NCI-H526 treated with DMSO at 0.1 percent for 48 hours (cell line): Measurements from ENCODE around the gene CEND1.
A peak's percentile ranks its signal among the peaks of the same experiment; 100 is the strongest.

Source experiments
- DNase-seq: peaks from one replicate; lab custom pipeline; 2025; lab: John Stamatoyannopoulos, UW

The CEND1 gene

DNA sequence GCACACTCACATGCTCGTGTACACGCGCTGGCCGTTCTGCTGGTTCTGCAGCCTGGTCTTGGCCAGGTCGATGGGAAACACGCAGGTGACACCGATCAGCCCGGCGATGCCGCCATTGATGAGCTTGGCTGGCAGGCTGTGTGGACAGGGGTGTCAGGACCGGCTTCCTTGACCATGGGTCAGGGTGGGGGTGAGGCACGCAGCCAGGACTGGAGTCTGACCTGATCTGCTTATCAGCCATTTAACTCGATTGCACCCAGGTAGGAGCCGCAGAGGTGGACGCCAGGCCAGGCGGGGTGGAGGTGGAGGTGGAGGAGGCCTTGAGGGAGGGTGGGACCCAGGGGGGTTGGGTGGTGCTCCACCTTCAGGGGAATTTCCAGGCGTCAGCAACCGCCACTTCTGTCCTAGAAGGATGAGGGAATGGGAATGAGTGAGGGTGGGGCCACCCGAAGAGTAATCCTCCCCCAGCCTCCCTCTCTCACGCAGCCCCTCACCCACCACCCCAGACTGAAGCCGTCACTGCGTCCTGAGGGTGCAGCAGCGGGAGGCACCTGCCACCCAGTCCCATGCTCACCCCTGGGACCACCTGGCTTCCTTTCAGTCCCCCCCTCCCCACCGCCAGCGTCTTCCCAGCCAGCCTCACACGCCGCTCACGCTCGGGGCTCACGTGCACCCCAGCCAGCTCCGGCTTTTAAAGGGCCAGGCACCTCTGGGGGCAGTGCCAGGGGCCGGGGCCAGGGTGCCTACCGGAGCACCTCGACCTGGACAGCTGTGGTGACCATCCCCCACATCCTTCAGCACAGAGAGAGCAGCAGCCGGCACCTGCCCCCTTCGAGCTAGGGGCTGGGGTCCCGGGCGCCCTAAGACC is 5.1 kb upstream of the CEND1 start:
- peak; percentile 35 for DNase-seq

DNA sequence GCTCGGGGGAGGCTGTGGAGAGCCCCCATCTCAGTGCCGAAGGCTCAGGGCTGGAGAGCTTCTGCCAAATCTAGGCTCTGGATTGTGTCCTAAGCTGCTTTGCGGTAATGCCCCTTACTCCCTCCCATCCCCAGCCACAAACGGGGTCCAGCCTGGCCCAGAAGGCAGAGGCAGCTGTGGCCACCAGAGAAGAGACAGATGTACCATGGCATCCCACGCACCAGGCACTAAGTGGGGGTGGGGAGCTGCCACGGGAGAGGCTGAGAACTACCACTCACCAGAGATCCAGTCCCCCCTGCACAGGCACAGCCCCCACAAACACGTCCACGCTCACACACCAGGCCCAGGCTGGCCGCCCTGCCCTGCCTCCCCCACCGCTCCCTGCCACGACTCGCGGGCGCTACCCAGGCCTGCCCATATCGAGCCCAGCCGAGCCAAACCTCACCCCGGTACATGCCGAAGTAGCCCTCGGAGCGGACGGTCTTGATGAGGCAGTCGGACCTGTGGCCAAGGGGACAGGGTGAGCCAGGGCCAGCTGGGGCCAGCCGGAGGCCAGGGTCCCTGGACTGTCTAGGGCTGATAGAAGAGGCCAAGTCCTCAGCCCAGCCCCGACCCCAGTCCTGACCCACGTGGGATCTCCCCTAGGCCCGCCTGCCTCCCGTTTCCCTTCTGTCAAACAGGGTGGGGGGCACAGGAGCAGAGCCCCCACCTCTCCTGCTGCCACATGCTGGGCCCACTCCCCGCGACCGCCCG is 4.3 kb upstream of the CEND1 start:
- DNase-seq = no peak

DNA sequence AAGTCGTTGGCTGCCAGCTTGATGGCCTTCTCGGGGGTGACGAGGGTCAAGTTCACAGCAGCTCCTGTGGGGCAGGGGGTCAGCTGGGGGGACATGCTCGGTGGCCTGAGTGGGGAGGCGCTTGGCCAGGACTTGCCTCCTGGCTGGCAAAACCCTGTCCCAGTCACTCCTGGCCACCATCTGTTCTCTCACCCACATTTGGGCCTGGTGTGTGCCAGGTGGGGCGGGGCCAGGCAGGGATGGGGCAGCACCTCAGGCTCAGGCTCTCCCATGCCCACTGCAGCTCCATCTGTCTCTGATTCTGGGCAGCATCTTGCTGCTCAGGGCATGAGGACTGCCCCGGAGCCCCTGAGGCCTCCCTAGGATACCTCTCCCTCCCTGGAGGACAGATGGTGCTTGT is 3.7 kb upstream of the CEND1 start:
- no peak for DNase-seq

DNA sequence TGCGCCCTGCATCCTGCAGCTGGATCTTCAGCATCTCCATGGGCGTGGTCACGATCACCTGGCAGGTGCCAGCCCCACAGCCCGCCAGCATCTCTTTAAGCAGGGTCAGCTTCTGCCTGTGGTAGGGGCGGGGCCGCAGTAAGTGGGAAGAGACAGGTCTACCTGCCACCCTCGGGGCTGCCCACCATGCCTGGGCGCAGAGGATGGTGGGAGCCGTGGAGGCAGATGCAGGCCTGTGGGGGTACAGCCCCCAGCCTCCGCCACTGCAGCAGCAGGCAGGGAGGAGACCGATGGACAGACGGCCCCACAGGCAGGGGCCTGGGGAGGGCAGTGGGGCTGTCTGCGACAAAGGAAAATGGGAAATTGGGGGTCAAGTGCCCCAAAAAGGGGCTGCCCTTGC is 3.0 kb upstream of the CEND1 start:
- peak; percentile 30 for DNase-seq

DNA sequence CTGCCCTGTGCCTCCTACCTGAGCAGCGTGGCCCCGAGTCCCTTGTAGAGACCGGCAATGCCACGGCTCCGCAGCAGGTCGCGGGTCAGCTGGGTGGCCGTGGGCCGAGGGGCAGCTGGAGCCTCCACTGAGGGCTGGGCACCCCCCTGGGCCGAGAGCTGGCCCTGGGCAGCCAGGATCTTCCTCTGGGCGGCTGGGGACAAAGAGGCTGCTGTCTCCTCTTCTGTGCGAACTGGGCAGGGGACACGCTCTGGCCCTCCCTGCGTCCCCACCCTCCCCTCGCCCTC is 2.6 kb upstream of the CEND1 start:
- DNase-seq = no peak

DNA sequence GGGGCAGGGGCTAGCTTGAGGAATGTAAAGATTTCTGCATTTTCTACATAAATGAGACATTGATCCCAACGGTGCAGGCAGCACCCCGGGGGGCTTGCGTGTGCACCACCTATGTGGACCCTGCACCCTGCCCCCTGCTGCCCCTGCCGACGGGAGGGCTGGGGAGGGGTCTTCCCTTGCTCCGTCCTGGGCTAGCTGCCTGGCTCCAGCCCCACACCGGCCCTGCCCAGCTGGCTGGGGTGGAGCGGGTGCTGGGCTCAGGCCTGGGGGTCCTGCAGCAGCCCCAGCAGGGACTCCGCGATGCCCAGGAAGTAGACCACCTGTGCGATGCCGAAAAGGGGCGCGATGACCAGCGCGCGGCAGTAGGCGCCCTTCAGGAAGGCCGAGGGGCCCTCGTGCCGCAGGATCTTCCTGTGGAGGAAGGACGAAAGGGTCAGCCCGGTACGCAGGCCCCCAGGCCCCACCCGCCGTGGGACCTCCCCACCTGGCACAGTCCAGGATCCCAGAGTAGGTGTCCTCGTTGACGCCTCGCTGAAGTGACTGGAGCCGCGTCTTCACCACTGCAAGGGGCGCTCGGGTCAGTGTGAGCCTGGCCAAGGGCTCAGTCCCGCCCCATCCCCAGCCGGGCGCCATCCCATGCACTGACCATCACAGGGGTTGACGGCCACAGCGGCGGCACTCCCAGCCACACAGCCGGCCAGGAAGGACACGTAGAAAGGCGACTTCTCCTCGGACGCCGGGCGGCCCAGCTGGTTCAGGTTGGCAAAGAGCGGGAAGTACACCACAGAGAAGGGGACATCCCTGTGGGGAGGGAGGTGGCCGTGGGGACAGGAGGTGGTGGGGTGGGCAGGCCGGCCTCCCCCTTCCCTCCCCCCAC is 2.0 kb upstream of the CEND1 start:
- no peak for DNase-seq

DNA sequence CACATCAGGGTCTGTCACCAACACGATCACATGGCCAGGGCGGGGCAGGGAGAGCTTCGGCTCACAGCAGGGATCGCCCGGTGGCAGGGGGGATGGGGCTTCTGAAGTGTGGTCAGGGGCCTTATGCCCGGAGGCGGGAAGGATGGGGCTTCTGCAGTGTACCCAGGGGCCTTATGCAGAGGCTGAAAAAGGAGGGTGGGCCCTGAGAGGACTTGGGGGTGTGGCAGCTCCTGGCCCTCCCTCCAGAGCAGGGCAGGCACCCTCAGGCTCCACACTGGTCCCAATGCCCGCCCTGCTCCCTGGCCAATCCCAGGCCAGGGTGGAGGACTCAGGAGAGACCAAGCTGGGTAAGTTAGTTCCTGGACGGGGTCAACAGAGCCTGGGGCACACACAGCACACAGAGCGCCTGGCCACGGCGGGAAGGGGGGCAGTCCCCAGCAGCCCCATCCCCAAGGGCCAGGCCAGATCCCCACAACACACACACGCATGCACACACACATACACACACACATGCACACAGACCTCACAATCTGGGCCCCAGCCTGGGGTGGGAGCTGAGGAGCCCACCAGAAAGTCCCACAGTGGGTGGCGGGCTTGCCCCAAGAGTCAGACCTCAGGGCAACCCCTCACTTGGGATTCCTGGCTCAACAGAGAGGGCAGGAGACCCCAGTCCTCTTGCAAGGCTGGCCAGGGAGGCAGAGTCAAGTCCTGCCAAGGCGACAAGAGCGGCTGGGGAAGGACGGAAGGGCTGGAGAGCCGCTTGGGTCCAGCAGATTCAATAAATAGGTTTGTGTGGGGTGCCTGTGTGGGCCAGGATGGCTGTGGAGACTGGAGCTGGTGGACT is 1.1 kb upstream of the CEND1 start:
- no peak for DNase-seq

DNA sequence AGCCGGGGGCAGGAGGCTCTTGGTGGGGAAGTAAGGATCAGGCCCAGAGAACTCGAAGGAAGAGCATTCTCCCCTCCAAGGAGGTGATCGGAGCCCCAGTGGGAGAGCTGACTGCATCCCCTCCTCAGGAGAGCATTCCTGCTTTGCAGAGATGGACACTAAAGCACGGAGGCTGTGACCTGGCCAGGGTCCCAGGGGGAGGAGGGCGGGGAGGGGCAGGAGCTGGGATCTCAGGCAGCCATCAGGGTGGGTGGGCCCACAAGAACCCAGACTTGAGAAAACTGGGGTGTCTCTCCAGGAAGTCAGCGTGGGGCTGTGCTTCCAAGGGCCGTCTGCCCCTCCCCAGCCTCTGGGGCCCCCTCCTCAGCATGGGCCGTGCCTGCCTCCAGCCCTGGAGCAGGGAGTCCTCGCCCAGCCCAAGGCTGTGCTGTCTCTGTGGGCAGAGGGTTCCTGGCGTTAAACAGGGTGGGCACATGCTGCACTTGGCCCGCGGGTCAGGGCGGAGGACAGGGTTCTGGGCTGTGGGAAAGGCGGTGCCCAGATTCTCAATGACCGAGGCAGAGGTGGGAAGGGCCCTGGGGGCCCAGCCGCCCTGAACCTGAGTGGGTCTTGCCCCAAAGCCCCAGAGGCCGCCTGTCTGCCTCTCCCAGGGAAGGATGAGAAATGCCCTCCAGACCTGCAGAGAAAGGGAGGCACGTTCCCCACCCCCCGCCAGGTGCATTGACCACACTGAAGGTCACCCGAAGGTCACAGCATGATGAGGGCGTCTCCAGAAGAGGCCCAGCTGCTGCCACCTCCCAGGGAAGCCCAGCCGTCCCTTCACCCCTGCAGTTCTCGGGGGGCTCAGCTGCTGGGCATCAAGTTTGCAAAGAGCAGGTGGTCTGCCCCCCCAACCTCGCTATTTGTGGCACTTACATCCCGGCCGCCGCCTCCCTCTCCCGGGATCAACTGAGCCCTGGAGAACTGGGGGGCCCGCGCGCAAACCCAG is 643 bp downstream of the CEND1 start:
- DNase-seq = no peak

DNA sequence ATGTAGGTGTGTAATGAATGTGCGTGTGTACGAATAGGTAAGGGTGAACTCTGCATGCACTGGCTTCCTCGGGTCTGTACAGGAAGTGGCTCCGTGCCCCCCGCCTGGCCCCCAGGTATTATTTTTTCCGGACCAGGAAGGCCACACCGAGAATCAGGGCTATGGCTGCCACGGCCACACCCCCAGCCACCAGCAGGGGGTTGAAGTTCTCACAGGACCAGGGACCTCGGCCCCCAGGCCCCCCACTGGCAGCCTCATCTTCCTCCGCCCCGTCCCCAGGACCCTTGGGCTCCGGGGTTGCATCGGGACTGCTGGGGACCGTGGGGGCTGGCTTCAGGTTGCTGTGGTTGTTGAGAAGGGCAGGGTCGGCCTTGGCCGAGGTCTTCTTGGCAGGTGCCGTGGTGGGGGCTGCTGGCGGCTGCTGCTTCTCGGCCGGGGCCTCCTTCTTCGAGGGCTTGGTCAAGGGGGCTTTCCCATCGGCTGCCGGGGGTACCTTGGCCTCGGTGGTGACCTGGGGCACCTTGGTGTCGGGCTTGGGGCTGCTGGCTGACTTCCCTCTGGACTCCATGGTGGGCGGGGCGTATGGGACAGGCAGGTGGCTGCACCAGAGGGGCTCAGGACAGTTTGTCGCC is 1.8 kb downstream of the CEND1 start:
- no peak for DNase-seq

DNA sequence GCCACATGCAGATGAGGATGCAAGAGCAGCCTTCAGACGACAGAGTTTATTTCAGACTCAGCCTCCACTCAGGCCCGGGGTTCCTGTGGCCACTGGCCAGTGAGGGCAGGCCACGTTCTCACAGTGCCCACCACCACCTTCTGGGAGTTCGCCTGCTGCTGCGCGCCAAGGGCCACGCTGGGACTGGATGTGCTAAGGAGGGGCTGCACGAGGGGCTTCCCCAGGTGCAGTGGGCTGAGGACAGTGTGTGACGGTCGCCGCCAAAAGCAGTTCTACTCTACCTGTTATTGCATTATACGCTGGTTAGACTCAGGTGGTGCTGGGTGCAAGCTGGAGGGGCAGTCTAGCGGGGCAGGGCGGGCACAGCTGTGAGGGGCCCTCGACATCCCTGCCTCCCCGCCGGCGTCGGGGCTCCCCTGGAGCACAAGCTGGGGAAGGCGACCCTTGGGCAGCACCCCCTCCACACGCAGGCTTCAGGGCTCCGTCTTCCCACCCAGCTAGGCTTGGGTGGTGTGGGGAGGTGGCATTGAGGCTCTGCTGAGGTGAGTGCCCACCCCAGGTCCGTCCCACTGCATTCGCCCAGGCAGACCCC is 2.7 kb downstream of the CEND1 start:
- no peak for DNase-seq

DNA sequence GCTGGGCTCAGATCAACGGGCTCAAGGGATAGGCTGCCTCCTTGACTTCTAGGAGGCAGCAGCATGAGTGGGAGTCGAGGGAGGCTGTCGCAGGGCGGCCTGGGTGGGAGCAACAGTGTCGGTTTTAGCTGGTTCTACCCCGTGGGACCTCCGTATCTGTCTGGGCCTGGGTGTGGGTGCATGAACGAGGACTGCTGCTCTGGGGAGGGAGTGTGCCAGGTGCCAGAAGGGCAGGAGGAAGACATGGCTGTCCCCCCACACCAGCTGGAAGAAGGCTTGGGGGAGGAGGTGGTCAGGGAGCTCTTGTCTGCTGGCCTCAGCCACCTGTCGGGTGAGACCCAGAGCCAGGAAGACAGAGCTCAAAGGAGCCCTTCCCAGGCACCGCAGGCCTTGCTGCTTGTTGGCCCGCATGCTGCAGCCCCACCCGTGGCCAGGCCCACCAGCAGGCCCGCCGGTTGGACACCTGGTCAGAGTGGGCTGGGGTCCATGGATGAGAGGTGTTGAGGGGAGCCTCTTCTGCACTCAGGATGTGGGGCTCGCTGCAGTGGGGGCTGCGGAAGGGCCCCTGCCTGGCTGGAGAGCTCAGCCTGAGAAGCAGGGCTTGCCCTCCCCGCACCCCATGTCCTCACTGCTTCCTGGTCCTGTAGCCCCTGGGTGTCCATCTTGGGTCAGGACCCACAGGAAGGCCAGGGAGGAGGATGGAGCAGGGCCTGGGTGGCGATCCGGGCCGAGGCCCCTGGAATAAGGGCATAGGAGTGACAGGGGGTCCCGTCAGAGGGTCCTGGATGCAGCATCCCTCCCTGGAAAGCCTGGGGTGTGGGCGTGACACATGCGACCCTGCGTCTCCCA is 3.4 kb downstream of the CEND1 start:
- no peak for DNase-seq

DNA sequence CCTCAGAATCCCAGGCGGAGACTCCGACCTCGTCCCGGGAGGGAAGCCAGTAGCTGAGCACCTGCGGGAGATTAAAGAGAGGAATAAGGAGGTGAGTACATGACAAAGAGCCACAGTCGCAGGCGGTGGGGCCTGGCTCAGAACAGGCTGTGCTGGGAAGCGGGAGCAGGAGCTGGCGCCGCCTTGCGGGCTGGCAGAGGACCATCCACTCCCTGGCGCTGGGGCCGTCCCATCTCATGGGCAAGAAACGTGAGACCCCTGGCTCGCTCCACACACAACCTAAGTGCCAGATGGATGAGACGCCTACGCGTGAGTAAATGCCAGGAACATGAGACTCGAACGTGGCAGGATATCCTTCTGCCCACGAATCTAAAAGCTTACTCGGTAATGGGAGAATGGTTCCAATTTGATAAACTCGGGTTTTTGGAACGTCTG is 6.3 kb downstream of the CEND1 start:
- peak; percentile 91 for DNase-seq

DNA sequence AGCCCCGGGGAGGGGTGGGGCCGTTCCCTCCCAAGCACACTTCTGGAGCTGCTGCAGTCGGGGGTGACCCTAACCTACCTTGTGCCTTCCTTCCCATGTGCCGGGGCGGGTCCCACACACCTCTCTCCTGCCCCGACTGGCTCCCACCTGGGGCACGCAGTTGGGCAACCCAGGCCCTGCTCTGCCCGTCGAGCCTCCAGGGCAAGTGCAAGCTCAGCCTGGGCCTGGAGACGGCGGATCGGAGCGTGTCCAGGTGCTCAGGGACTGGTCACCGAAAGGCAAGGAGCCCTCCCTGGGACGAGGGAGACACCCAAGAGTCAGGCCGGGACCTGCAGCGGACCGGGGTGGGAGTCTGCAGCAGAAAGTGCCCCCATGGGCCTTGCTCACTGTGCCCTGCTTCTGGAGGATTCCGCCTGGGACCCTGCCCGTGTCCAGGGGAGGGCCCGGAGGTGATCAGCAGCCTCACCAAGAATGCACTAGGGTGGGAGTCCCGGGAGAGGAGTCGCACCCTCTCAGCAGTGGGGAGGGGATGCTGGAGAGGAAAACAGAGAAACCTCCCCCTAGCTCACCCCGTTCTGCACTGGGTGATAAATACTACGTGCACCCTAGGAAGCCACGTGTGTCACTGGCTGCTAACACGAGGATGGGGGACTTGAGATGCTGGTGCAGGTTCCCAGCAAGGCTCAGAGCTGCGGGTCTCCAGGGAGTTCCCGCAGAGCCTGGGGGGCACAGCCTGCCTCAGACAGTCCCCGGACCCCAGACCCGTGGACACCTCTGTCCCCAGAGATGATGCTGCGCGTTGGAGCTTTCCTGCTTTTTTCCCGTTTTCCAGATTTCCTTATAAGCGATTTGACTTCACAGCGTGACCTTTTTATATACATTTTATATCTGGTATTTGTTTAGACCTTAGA is 7.4 kb downstream of the CEND1 start:
- DNase-seq = no peak

DNA sequence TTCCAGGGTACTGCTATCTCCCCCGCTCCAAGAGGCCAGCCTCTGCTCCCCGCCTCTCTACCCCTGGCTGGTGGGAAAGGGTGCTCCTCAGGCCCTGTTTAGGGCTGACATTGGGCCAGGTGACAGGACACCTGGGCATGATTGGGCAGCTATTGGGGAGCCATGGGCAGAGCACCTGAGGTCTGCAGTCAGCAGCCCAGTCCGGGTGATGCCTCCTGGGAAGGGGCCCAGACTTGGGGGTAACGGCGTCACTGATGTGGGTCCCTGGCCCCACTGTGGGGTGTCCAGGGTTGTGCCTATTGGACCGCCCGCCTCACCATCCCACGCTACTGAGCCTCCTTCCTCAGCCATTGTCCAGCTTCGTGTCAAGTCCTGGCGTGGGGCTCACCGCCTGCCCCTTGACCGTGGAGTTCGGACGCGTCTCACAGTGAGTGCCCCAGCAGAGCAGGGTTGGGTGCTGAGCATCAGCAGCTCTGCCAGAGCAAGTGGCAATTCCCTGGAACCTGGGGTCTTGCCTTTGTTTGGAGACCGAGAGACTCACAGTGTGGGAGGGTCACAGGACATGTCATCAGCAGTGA is 9.8 kb downstream of the CEND1 start:
- no peak for DNase-seq

DNA sequence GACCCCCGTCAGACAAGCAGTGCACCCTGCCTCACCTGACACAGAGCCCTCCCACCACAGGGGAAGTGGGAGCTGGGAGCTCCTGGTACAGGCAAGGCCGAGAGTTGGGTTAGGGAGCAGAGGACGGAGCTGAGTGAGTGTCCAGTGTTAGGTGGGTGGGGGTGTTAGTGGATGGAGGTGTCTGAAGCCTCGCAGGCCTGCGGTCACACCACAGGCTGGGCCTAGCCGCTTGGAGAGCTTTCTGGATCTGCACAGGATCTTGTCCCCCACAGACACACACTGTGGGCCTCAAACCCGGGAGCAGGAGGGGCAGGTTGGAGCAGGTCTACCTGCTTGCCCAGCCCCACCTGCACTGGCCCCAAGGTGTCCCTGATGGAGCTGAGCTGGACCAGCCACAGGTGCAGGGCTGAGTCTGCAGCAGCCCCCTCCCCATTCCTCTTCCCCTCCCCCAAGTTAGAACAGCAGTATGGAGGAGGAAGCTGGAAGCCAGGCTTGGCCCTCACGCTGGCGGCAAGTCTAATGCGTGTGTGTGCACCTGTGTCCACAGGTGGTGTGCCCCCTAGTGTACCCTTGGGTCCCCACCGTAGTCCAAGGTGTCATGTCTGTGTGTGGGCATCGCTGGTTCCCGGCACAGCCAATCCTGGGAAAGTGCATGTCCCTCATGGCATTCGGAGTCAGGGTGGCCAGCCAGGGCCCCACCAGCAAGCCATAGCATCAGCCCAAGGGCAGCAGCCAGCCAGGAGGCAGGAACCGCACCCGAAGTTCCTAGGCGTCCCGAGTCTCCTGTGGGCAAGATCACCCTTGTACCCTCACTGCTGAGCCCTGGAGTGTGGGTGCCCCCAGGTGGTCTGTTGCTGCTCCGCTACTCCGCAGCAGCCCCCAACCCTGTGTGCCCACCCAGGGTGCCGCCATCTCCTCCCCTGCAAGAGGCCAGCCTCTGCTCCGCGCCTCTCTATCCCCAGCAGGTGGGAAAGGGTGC is 10.6 kb downstream of the CEND1 start:
- no peak for DNase-seq
